Tongue (tissue), 2 donors: Measurements from ENCODE around the gene CES1. TPM values are rescaled to one million over a fixed set of nuclear protein-coding genes. Genes with fewer than 3 reads are reported as not detected.
"Not testable (repeated sequence)": the region's sequence is repeated elsewhere in the genome, so short reads cannot be mapped to it uniquely, and the experiment has no call there.

Experiments
- DNase-seq: peaks from one replicate; pipeline ENCODE4 v3.0.0-alpha.2; 2015
- total RNA-seq: library from RNA; depleted of rRNA; stranded (reverse); fragments of >200 nt; gene quantifications from one replicate; pipeline ENCODE4 v1.2.3, GENCODE V29; 2014

Gene CES1
- total RNA-seq, 1 donor from 2014 or later = 0.72 TPM

DNA sequence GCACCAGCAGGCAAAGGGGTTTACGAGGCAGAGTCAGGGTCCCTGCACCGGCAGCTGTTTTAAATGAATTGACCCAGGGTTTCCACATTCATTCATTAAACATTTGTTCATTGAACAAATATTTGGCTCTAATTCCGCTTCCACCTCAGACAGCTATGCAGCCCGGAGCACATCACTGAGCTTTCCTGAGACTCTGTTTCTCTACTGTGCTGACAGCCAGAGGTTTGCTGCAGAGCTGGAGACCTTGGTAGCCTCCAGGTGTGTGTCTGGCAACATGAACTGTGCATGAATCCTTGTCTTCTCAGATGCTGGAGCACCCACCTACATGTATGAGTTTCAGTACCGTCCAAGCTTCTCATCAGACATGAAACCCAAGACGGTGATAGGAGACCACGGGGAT lies 42.7 kb downstream of the CES1 start:
- not testable (repeated sequence) for DNase-seq

DNA sequence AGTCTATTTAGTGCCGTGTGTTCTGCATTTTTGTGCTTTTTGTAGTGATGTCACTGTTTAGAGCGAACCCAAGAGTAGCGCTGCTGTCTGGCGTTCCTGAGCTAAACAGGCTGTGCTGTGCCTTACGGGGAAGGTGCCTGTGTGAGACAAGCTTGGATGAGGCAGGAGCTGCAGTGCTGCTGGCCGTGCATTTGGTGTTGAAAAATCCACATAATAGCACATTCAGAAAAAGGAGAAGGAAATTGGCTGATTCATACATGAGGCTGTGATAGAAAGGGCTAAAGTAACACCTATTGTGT lies 50.2 kb downstream of the CES1 start:
- not testable (repeated sequence) for DNase-seq

DNA sequence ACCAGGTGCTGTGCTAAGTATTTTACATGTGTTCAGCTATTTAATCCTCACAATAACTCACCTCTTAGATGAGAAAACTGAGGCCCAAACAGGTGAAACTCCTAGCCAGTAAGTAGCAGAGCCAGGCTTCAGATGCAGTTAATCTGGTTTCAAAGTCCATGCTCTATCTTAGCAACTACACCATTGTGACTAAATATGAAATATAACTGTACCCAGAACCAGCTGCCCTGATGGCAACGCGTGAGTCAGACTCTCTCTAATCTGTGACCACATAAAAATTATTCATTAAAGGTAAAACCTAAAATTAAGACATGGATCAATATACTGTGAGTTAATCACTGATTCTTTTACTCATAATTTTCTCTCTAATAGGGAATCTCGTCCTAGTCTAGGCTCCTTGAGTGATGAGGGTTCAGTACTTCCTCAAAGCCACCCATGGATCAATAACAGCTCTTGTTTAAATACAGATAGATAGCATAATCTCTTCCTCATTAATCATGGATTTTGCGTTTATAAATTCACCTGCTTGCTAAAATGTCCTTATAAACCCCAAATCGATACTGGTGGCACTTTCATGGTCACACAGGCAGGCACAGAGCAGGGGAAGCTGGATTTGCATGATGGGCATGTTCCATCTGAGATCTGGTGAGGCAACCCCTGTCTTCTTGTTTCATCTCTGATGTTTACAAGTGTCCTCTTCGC lies 50.7 kb downstream of the CES1 start:
- not testable (repeated sequence) for DNase-seq

DNA sequence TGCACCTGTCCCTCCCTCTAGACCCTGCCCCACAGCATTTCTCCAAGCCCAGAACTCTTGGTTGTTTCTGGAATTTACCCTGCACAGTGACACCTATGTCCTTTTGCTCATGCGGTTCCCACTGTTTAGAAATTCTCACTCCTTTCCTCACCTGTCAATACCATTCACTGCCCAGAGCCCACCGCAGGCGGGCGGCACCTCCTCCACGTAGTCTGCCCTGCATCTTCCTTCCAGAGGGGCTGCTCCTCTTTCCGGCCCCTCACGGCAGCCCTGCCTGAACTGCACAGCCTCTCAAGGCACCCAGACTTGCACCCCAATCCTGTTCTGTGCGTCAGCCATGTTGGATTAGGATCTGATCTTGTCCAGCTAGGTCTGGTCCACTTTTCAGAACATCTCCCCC lies 51.4 kb downstream of the CES1 start:
- DNase-seq = not testable (repeated sequence)

DNA sequence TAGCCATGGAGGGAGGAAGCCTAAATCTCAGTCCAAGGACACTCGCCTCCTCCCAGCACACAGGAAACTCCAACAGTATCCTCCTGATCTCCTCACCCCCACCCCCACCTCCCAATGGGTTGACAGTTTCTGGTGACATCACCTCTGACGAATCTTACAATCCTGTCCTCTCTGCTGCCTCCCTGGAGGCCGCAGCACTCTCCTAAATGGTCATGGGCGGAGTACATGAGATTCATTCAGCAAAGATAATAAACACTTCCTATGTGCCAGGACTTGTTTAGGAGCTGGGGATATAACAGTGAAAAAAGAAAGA lies 52.8 kb downstream of the CES1 start:
- not testable (repeated sequence) for DNase-seq

DNA sequence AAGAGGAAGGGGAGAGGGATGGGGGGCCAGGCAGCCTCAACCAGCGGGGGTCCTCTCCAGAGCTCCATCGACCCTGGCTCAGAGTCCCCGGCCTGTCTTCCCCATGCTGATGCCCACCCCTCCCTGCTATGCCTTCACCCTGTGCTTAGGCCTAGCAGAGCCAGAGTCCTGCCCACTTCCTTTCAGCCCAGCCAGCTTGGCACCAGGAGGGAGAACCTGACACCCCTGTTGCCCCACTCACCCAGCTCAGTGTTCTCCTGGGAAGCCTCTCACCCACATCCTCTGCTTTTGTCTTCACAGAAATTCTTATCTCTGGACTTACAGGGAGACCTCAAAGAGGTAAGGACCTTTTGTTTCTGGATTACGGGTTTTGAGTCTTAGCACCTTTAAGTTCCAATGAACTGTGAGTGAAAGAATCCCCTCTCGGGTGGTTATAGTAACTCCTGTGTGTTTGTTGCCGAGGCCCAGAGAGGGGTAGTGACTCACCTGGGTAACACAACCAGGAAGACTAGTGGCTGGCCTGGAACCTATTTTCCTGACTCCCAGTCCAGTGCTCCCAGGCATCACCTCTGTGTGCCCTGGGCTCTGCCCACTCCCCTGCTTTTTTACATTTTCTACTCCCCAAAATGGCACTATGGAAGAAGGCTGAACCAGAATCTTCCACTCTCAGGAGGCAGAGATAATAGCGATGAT lies 53.3 kb downstream of the CES1 start:
- no peak for DNase-seq

DNA sequence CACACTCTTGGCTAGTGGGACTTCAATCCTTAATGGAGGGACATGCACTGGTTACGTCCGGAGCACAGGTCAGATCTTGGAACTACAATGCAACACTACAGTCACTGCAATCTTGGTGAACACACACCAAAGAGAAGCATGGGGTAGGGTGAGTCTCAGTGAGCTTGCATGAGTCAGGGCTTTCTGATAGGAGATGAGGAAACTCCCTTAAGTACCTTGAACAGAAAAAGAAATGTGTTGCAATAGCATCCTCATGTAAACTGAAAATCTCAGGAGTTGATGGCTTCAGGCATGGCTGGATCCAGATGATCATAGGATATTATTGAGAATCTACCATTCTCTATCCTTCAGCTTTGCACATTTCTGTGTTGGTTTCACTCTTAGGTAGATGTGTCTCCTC lies 54.1 kb downstream of the CES1 start:
- no peak for DNase-seq

DNA sequence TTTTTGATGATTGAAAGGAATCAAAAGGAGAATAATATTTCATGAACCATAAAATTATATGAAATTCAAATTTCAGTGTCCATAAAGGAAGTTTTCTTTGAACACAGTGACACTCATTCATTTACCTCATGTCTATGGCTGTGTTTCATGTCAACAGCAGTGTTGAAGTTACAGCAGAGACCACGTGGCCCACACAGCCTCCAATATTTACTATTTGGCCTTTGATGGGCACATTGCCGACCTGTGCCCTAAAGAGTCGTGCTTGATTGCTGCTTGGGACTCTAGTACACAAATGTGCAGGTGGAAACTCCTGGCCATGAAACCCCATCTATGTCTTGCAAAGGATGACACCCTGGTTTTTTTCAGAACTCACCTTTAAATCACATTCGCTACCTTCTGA lies 57.0 kb downstream of the CES1 start:
- no peak for DNase-seq

DNA sequence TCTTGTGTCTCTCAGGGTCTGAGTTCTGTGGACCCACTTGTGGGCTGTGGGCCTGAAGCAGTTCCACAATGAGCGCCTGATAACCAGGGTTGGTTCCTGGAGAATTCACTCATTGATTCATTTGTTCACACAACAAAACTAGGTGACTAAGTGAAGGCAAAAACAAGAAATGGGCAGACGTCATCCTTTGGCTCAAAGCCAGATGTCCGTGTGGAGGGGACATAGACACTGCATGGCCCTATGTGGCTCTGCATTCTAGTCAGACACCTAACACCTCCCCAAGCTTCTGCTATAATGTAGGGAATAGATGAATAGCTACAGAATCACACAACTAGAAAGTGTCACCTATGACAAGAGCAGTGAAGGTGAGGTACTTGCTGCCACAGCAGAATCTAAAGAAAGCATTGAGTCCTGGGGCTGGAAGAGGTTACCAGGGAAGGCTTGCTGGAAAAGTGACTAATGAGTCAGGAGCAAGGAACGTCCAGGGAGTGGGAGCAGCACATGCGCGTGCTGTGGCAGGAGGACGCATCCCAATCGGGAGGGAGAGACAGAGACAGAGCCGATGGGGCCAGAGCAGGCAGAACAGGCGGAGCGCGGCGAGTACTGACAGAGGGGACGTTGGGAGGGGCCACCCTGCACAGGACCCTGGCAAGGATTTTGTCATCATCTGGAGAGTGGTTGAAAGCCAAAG lies 58.9 kb downstream of the CES1 start:
- no peak for DNase-seq

DNA sequence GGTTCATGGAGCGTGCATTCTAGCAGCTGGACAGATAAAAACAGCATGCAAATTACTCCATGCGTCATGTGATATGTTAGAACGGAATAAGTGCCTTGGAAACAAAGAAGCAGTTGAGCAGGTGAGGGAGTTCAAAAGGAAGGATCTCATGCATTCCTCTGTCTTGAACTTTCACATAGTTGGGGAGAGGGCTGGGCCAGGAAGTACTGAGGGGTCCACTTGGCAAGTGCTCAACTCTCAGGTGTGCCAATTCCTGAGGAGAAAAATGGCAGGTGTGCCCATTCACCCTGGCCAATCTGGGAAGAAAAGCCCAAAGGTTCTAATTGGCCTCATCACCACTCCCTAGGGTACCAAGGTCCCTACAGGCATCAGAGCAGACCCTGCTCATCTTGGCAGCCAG lies 67.7 kb downstream of the CES1 start:
- no peak for DNase-seq

DNA sequence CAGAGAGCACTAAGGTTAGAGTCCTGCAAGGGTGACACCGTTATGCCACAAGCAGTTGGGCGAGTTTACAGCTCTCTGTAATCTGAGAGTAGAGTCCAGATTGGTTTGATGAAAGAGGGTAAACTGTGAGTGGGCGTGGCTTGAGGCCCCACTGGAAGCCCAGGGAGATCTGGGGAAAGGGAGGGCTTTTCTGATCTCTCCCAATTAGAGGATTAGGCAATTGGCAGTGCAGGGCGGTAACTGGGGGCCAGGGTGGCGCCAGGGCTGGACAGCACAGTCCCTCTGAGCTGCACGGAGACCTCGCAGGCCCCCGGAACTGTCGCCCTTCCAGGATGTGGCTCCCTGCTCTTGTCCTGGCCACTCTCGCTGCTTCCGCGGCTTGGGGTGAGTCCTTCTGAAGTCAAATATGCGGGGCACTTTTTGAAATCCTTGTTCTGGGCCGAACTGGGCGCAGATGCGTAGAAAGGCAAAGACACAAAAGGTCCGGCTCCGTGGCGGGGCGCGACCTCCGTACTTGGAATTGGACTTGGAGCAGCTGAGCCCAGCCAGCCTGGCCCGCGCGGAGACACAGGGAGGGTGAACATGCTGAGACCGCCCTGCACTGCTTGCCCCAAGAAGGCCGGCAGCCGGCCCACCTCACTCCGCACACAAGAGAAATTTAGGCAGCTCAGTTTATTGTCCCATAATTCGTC lies 72.4 kb downstream of the CES1 start:
- peak; percentile 75 for DNase-seq

DNA sequence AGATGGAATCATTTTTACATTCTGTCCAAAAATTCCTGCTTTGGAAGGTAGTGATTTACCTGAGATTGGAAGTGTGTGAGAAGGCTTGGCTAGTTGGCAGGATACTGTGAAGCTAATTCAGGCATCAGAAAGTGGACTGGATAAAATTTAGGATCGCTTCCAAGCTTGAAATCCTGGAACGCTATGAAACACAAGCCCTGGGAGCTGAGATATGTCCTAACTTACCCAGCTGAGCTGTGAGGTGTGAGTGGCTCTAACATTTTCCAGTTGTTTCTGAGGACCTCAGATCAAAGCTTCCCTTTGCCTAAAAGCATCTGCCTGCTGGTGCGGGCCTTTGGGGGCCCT lies 73.0 kb downstream of the CES1 start:
- DNase-seq = peak; percentile 14

DNA sequence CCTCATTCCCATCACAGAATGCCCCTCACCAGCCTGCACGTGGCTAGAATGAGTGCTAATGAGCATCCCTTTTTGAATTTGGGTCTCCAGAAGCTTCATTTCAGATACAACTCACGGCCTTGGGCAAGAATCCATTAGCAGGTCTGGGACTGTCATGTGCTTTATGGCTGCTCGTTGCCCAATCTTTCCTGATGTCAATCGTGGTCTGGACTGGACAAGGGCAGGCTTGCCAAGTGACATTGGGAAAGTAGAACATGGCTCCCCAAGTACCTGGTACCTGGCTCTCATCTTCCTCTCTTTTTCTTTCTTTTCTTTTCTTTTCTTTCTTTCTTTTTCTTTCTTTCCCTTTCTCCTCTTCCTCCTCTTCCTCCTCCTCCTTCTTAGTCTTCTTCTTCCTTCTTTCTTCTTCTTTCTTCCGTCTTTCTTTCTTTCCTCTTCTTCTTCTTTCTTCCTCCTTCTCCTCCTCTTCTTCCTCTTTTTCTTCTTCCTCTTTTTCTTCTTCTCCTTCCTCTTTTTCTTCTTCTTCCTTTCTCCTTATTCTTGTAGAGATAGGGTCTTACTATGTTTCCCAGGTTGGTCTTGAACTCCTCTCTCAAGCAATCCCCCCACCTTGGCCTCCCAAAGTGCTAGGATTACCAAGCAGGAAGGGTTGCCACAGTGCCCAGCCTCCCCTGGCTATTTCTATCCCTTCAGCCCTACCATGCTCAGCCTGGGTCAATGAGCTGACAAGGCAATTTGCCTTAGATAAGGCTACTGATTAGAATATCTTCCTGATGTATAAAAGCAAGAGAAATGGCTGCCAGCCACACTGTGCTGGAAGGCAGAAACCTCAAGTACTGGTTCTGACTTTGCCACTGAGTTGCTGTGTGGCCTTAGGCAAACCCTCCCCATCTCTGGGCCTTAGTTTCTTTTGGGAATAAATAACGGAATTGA lies 75.0 kb downstream of the CES1 start:
- not testable (repeated sequence) for DNase-seq

DNA sequence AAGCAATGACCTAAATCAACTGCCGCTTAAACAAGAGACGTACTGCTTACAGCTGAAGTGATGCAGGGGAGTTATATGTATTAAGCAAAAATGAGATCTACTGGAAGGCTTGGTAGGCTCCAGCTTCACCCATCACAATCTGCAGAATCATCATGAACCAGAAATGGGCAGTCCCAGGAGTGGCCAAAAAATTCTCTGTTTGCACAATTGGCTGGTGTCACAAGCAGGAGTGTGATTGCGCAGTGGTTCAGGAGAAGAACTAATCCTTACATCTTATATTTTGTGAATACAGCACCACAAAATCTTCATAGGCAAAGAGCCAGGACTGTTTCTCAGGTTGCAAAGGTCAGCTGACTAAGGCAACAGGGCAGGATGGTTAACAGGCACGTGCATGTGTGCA lies 75.9 kb downstream of the CES1 start:
- no peak for DNase-seq

DNA sequence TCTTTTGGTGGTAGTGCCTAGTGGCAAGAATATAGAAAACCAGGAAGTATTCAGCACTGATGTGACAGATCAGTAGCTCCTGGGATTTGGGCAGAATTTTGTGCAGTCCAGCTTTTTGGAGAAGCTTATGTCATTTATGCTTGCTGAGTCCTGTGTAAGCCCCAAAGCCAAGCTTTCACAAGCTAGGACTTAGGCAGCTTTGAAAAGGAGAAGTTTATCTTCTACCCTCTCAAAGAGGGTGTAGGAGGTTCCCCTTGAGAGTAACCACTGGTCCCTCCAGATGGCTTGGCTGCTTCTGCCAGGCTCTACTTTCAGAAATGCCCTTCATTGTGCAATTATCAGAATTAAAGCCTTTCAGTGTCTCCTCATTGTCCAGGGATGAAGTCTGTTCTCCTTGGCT lies 78.8 kb downstream of the CES1 start:
- no peak for DNase-seq

DNA sequence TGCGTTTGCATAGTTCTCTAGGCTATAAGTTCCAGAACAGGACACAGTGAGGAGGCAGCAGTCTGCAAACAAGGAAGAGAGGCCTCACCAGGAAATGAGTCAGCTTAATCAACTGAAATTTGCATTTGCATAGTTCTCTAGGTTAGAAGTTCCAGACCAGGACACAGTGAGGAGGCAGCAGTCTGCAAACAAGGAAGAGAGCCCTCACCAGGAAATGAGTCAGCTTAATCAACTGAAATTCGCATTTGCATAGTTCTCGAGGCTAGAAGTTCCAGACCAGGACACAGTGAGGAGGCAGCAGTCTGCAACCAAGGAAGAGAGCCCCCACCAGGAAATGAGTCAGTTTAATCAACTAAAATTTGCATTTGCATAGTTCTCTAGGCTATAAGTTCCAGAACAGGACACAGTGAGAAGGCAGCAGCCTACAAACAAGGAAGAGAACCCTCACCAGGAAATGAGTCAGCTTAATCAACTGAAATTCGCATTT lies 79.7 kb downstream of the CES1 start:
- DNase-seq = not testable (repeated sequence)

Other genes with a start within 250 kb of the CES1 start
- 7.8 TPM for gene SLC6A2, start 177.1 kb downstream of the CES1 start, total RNA-seq
- not detected for gene CES5A, start 42.3 kb upstream of the CES1 start, total RNA-seq